HCT116 (cell line): ENCODE results near the gene RNF182.

Experiments used
- EZH2 ChIP-seq: fragments of 200-600 bp; sonication (generic); IDR thresholded peaks from 2 replicates; pipeline ENCODE4 v1.6.1; 2017; ENCODE audit warnings: antibody characterized with exemption, mixed run types
- SP1 ChIP-seq: IDR thresholded peaks from 2 replicates; pipeline ENCODE4 v1.6.1; 2012; ENCODE audit warnings: low read depth
- ZFX ChIP-seq: fragments of 450-650 bp; IDR thresholded peaks from 2 replicates; pipeline ENCODE4 v1.6.1; 2017
- ZNF274 ChIP-seq: fragments of 200-500 bp; sonication (Bioruptor generic); IDR thresholded peaks from 2 replicates; pipeline ENCODE4 v1.6.1; 2014; ENCODE audit warnings: mild to moderate bottlenecking, low read depth, low read length, inconsistent platforms
- TF ChIP-seq, protein P1 (sequence below), 3 experiments: fragments of 200-600 bp in 1 of 3; sonication (generic) in 1 of 3; IDR thresholded peaks in 2 of 3; conservative IDR thresholded peaks in 1 of 3; 2 replicates each; pipeline ENCODE4 v1.5.1; 2012 to 2017; ENCODE audit warnings: low read depth in 2 of 3, low read length in 2 of 3, antibody characterized with exemption in 1 of 3, borderline replicate concordance in 1 of 3, control low read depth in 1 of 3, mild to moderate bottlenecking in 1 of 3, mixed read lengths in 1 of 3, mixed run types in 1 of 3, moderate library complexity in 1 of 3; ENCODE audit not compliant: insufficient read depth in 1 of 3

DNA sequence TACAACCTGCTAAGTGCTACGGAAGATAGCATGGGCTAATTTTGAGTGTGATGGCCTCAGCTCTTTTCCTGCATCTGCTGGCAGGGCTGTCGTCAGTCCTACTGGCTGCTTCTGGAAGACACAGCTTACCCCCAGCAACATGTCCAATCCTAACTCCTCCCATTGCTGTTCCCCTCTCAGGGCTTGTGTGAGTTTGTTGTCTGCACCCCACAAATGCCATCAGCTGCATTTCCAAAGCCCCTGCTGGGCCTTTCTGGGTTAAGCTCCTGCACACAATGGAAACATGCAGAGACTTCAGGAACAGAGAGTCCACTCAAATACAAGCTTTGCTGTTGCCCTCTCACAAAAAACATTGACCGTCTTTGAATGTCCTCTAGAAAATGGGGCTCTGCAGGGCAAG lies 84.7 kb downstream of the RNF182 start:
- TF ChIP-seq ZNF274 (no peak), EZH2 (no peak), SP1 (no peak), ZFX (no peak)
- TF ChIP-seq, protein P1, sequence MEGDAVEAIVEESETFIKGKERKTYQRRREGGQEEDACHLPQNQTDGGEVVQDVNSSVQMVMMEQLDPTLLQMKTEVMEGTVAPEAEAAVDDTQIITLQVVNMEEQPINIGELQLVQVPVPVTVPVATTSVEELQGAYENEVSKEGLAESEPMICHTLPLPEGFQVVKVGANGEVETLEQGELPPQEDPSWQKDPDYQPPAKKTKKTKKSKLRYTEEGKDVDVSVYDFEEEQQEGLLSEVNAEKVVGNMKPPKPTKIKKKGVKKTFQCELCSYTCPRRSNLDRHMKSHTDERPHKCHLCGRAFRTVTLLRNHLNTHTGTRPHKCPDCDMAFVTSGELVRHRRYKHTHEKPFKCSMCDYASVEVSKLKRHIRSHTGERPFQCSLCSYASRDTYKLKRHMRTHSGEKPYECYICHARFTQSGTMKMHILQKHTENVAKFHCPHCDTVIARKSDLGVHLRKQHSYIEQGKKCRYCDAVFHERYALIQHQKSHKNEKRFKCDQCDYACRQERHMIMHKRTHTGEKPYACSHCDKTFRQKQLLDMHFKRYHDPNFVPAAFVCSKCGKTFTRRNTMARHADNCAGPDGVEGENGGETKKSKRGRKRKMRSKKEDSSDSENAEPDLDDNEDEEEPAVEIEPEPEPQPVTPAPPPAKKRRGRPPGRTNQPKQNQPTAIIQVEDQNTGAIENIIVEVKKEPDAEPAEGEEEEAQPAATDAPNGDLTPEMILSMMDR (IDR thresholded peaks at IDR 0.05 in 2 of 3, conservative IDR thresholded peaks at IDR 0.05 in 1 of 3; ENCODE audit: borderline replicate concordance in 1 of 3, insufficient read depth in 1 of 3, low read depth in 2 of 3, low read length in 2 of 3) = no peak
